ENCODE measurements around the gene ZNF462.
A peak's percentile ranks its signal among the peaks of the same experiment; 100 is the strongest.

ZNF462 gene

DNA sequence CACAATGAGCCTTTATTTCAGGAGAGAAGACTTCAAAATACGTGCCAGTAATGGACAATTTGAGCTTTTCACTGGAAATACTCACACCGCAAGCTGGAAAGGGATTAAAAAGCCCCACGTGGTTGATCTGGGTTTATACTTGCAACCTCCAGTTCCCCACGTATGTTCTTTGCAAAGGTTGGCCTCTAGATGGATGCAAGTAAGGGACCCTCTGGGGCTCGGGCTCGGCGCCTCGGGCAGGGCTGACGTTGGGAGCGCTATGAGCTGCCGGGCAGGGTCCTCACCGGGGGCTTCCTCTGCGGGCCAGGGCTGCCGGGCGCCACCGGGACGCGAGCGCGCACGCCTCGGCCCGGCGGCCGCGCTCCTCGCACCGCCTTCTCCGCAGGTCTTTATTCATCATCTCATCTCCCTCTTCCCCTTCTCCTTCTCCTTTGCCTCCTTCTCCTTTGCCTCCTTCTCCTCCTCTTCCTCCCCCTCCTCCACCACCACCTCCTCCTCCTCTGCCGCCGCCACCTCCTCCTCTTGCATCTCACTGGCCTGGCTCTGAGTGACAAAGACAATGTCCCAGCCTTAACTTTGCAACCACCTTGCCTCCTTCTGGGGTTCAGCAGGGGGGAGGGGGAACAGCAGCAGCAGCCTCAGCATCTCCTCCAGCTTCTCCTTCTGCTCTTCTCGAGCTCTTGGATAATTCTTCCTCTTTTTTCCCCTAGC lies 701 bp upstream of the ZNF462 start:
- no peak overlapping the region; the same call in 1 of the 2 replicates for H3K4me3 ChIP-seq (ENCODE audit: low read depth, low read length)
- DNase-seq (ENCODE audit: low read depth) = no peak
- TF ChIP-seq, protein P1, sequence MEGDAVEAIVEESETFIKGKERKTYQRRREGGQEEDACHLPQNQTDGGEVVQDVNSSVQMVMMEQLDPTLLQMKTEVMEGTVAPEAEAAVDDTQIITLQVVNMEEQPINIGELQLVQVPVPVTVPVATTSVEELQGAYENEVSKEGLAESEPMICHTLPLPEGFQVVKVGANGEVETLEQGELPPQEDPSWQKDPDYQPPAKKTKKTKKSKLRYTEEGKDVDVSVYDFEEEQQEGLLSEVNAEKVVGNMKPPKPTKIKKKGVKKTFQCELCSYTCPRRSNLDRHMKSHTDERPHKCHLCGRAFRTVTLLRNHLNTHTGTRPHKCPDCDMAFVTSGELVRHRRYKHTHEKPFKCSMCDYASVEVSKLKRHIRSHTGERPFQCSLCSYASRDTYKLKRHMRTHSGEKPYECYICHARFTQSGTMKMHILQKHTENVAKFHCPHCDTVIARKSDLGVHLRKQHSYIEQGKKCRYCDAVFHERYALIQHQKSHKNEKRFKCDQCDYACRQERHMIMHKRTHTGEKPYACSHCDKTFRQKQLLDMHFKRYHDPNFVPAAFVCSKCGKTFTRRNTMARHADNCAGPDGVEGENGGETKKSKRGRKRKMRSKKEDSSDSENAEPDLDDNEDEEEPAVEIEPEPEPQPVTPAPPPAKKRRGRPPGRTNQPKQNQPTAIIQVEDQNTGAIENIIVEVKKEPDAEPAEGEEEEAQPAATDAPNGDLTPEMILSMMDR (IDR thresholded peaks at IDR 0.05; ENCODE audit: insufficient read depth, low read depth, low read length, missing control alignments) = no peak

DNA sequence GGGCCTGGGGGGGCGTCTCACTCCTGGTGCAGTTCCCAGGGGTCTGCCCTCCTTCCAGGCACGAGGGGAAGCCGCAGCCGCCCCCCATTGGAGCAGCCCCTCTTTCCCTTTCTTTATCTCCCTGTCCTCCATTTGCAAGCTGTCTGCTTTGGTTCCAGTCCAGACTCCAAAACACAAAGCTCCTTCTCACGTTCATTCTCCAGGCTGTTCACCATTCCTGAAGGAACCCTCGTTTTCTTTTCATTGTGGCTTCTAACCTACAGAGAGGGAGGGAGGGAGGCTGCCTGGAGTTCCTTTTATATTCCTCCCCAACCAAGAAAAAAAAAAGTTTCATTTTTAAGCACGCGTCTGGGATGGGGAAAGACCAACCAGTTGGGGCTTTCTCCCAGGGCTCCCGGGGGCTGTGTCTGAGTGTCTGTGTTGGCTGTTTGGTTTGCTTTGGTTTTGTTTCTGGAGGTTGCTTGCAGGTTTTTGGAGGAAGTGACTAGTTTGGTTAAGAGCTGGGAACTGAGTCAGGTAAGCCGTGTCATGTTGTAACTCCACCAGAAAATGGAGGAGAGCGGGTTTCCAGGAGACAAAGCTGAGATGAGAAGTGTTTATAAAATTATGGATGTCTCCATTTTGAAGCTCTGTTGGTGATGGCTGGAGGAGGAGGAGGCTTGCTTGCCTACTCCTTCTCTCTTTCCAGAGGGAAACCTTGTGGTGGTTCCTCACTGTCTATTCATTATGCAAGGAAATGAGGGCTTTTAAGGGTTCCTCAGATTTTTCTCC lies 1.6 kb downstream of the ZNF462 start:
- peak overlapping the region; percentile 22; the same call in 1 of the 2 replicates for H3K4me3 ChIP-seq (ENCODE audit: low read depth, low read length)
- DNase-seq (ENCODE audit: low read depth) = no peak
- TF ChIP-seq, protein P1 (IDR thresholded peaks at IDR 0.05; ENCODE audit: insufficient read depth, low read depth, low read length, missing control alignments) = no peak

DNA sequence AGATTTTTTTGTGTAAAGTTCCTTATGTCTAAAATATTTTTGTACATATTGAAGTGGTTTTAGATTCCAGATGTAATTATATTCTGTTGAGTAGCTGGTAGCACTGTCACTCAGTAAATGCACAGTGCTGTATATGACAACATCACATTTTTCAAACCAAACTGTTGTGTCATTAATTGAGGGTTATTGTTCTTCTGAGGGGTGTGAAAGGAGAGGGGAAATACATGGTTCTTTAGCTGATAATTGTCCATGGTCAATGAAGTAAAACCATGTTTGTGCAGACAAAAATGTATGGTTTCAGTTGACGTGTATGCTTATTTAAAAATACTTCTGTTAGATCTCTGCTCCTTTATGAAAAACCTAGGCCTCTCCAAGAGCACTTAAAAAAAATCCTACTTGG lies 3.3 kb downstream of the ZNF462 start:
- no peak overlapping the region for H3K4me3 ChIP-seq (ENCODE audit: low read depth, low read length)
- DNase-seq (ENCODE audit: low read depth) = no peak
- TF ChIP-seq, protein P1 (IDR thresholded peaks at IDR 0.05; ENCODE audit: insufficient read depth, low read depth, low read length, missing control alignments) = no peak

DNA sequence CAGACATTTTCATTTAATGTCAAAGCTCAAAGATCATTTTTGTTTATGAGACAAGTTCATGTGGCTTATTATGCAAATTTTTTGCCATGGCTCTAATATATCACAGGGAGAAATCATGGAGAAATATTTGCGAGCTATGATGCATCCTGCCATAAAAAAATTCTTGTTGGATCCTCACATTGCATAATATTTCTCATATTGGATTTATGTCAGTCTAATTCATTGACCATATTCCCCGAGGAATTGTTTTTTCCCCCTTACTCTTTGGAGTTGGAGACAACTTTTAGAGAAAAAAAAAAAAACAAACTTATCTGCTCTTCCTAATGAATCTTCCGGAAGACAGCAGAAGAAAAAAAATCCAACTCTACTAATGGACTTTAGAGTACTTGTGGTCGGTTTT lies 4.3 kb downstream of the ZNF462 start:
- no peak for DNase-seq (ENCODE audit: low read depth)
- TF ChIP-seq, protein P1 (IDR thresholded peaks at IDR 0.05; ENCODE audit: insufficient read depth, low read depth, low read length, missing control alignments) = no peak

DNA sequence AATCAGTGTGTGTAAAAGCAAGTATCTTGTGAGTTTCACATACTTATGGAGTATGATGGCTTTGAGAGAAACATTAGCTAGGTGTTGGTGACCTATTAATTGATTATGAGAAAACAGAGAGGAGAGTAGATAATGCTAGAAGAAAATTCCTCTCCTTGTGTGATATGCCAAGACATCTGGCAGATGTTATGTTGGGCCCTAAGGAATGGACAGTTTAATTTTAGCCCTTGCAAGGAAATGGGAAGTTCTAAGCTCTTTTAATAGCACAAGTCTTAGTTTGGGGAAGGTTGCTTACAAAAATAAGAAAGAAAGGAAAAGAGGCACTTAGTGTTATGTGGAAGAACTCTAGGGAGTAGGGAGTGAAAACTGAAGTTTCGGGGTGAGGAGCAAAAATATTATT lies 5.1 kb downstream of the ZNF462 start:
- no peak overlapping the region for H3K4me3 ChIP-seq (ENCODE audit: low read depth, low read length)
- no peak for DNase-seq (ENCODE audit: low read depth)
- TF ChIP-seq, protein P1 (IDR thresholded peaks at IDR 0.05; ENCODE audit: insufficient read depth, low read depth, low read length, missing control alignments) = no peak

More for the DNA sequence above, 4.3 kb downstream of the ZNF462 start:
- H3K4me3 ChIP-seq (ENCODE audit: low read depth, low read length) = no peak overlapping the region

DNA sequence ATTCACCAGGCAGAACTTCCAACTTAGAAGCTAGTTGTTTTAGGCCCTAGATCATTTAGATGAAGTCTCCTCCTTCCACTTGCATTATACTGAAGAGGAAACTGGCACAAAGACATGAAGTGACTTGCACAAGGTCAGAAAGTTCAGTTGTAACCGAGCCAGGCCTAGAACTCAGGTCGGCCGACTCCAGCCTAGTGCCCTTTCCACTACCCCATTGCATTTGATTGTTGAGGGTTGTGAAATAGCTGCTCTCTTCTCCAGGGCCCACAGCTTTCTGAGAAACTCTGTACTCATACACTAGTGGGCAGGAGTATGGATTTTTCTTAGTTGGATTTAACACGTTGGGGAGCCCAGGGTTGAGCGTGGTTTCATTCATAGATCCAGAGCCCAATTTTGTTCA lies 5.6 kb downstream of the ZNF462 start:
- TF ChIP-seq, protein P1 (IDR thresholded peaks at IDR 0.05; ENCODE audit: insufficient read depth, low read depth, low read length, missing control alignments) = no peak
- DNase-seq (ENCODE audit: low read depth) = no peak

More for the DNA sequence above, 5.6 kb downstream of the ZNF462 start:
- no peak overlapping the region for H3K4me3 ChIP-seq (ENCODE audit: low read depth, low read length)
